Mucosa of stomach (tissue), 1 donor: ENCODE measurements around the gene PSME3IP1.
A peak's percentile ranks its signal among the peaks of the same experiment; 100 is the strongest.
"Not testable (repeated sequence)": the region's sequence is repeated elsewhere in the genome, so short reads cannot be mapped to it uniquely, and the experiment has no call there.

Experiments
- H3K27me3 ChIP-seq: one replicate; pipeline ENCODE4 v1.7.0; 2013; ENCODE audit warnings: mild to moderate bottlenecking, low read length; ENCODE audit not compliant: control insufficient read depth, insufficient read depth
- H3K36me3 ChIP-seq: one replicate; pipeline ENCODE4 v1.7.0; 2013; ENCODE audit warnings: low read length; ENCODE audit not compliant: control insufficient read depth, insufficient read depth
- H3K4me1 ChIP-seq: one replicate; pipeline ENCODE4 v1.7.0; 2013; ENCODE audit warnings: mild to moderate bottlenecking, low read length; ENCODE audit not compliant: control insufficient read depth, insufficient read depth
- H3K4me3 ChIP-seq: one replicate; pipeline ENCODE4 v1.7.0; 2013; ENCODE audit warnings: low read length
- H3K9ac ChIP-seq: one replicate; pipeline ENCODE4 v1.7.0; 2013; ENCODE audit warnings: mild to moderate bottlenecking, low read length, moderate library complexity
- H3K9me3 ChIP-seq: one replicate; pipeline ENCODE4 v1.7.0; 2013; ENCODE audit warnings: mild to moderate bottlenecking, low read length, moderate library complexity; ENCODE audit not compliant: control insufficient read depth
- donor health status: Pancreatic carcinoma.

PSME3IP1 gene

DNA sequence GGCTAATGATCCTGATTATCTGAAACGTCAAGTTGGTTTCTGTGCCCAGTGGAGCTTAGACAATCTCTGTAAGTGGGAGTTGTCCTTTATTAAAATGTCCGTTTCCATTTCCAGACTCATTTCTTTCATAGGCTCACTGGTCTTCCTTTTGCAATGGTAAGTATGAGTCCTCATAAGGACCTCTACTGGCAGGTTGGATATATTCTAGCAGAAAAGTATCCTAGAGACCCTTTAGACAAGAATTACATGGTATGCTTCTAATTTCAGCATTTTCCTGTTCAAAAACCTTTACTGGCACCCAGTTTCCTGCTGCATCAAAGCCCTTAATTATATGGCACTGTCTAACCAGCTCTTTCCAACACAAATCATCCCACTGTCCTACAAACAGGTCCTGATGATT lies 31.1 kb upstream of the PSME3IP1 start:
- H3K9me3 ChIP-seq = no peaks in the 10 kb centered on the region
- H3K9ac ChIP-seq = no peak overlapping the region
- H3K36me3 ChIP-seq = peaks cover 24% of the 10 kb centered on the region
- H3K4me3 ChIP-seq = no peak overlapping the region
- no peaks in the 10 kb centered on the region for H3K4me1 ChIP-seq
- no peaks in the 10 kb centered on the region for H3K27me3 ChIP-seq

DNA sequence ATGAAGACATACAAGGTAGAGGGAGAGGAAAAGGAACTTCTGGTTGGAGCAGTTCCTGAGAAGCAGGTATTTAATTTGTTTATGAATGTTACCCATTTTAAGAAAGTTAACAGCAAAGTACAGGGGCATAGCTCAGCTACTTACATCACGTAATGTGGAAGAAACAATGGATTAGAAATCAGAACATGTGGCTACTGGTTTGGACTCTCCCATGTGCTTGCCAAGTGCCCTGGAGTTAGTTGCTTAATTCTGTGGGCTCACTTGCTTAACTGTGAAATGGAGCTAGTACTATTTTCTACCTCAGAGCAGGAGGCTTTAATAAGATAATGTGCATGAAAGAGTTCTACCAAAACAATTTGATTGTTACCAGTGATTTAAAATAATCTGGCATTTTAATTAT lies 27.6 kb upstream of the PSME3IP1 start:
- Histone ChIP-seq H3K9ac (no peak overlapping the region), H3K9me3 (no peaks in the 10 kb centered on the region), H3K4me1 (no peaks in the 10 kb centered on the region), H3K27me3 (no peaks in the 10 kb centered on the region), H3K36me3 (peaks cover 23% of the 10 kb centered on the region), H3K4me3 (no peak overlapping the region)

DNA sequence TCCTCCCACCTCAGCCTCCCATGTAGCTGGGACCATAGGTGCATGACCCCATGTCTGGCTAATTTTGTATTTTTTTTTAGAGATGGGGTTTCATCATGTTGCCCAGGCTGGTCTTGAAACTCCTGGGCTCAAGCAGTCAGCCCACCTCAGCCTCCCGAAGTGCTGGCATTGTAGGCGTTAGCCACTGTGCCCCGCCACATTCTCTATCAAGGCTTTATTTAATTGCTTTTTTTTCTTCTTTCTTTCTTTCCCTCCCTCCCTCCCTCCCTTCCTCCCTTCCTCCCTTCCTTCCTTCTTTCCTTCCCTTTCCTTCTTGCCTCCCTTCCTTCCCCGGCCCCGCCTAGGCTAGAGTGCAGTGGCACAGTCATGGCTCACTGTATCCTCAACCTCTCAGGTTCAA lies 23.9 kb upstream of the PSME3IP1 start:
- Histone ChIP-seq H3K36me3 (peaks cover 15% of the 10 kb centered on the region), H3K9ac (no peak overlapping the region), H3K4me3 (no peak overlapping the region), H3K27me3 (no peaks in the 10 kb centered on the region), H3K9me3 (no peaks in the 10 kb centered on the region), H3K4me1 (no peaks in the 10 kb centered on the region)

DNA sequence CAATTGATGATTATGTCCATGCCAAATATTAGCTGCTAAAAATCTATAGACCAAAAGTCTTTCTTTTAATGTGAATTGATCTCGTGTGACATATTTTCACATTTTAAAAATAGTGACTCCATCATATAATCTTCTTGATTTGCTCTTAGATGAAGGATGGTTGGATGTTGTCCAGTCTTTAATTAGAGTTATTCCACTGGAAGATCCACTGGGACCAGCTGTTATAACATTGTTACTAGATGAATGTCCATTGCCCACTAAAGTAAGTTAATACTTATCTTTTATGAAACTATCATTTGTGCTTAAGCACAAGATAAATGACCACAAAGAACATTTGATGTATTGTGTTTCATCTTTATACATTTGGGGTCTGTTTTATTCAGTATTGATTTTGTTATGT lies 23.1 kb upstream of the PSME3IP1 start:
- no peak overlapping the region for H3K4me3 ChIP-seq
- no peak overlapping the region for H3K9ac ChIP-seq
- no peaks in the 10 kb centered on the region for H3K9me3 ChIP-seq
- peaks cover 10% of the 10 kb centered on the region for H3K36me3 ChIP-seq
- H3K4me1 ChIP-seq = no peaks in the 10 kb centered on the region
- H3K27me3 ChIP-seq = no peaks in the 10 kb centered on the region

DNA sequence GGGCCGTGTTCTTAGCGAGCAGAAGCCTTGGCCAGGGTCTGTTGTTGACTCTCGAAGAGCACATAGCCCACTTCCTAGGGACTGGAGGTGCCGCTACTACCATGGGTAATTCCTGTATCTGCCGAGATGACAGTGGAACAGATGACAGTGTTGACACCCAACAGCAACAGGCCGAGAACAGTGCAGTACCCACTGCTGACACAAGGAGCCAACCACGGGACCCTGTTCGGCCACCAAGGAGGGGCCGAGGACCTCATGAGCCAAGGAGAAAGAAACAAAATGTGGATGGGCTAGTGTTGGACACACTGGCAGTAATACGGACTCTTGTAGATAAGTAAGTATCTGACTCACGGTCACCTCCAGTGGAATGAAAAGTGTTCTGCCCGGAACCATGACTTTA lies 18.8 kb upstream of the PSME3IP1 start:
- Histone ChIP-seq H3K36me3 (peaks cover 6% of the 10 kb centered on the region), H3K9ac (no peak overlapping the region), H3K27me3 (no peaks in the 10 kb centered on the region), H3K9me3 (no peaks in the 10 kb centered on the region), H3K4me3 (no peak overlapping the region), H3K4me1 (no peaks in the 10 kb centered on the region)

DNA sequence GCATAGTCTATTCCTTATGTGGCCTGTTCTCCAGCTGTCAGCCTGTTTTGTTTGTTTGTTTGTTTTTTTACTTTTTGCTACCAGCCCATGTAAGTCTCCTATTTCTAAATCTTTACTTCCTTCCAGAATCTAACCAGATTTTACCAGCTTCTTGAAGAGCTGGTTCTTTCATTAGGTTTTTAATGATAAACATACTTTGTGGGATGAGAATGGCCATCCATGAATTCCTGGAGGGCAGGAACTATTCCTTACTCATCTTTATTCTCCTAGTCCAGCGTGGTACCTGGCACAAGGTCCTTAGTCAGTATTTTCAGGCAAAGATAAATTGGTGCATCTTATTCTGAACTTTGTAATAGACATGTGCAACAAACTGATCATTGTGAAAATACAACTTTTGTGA lies 17.6 kb upstream of the PSME3IP1 start:
- H3K4me1 ChIP-seq = no peaks in the 10 kb centered on the region
- no peaks in the 10 kb centered on the region for H3K9me3 ChIP-seq
- no peak overlapping the region for H3K9ac ChIP-seq
- no peaks in the 10 kb centered on the region for H3K27me3 ChIP-seq
- no peak overlapping the region for H3K4me3 ChIP-seq
- peaks cover 6% of the 10 kb centered on the region for H3K36me3 ChIP-seq

DNA sequence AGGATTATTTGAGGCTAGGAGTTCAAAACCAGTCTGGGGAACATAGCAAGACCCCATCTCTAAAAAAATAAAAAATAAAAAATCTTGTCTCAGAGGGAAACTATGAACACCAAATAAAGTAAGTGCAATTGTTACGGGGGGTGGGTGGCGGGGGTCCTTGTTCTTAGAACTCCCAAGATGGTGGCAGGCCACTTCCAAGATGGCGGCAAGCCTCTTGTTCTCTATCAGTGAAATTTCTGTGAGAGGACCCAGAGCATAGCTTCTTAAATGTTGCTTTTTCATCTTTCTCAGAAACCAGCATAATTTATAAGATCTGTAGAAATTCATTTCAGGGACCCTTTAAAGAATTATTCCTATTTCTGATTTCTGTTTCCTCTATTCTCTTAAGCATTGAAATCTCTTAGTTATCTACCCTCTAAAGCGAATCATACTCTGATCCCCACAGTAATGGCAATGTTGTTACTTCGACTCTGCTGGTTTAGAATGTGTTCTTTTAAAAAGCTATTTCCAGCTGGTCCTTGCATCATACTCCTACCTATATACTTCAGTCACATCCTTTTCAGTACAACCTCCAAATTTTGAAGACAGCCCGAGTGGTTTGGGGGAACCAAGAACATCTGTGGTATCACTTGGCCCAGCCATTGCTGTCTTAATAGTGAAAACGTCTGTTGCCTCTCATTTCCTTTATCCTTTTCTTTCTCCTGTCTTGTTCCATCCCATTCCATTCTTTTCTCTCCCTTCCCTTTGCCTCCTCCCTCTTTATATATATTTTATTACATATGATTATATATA lies 16.5 kb upstream of the PSME3IP1 start:
- no peak overlapping the region for H3K4me3 ChIP-seq
- H3K9ac ChIP-seq = no peak overlapping the region
- H3K36me3 ChIP-seq = peaks cover 3% of the 10 kb centered on the region
- no peaks in the 10 kb centered on the region for H3K27me3 ChIP-seq
- H3K9me3 ChIP-seq = no peaks in the 10 kb centered on the region
- H3K4me1 ChIP-seq = peaks cover under 1% of the 10 kb centered on the region

DNA sequence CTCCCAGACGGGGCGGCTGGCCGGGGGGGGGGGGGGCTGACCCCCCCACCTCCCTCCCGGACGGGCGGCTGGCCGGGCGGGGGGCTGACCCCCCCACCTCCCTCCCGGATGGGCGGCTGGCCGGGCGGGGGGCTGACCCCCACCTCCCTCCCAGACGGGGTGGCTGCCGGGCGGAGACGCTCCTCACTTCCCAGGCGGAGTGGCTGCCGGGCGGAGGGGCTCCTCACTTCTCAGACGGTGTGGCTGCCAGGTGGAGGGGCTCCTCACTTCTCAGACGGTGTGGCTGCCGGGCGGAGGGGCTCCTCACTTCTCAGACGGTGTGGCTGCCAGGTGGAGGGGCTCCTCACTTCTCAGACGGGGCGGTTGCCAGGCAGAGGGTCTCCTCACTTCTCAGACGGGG lies 15.1 kb upstream of the PSME3IP1 start:
- not testable (repeated sequence) for H3K36me3 ChIP-seq, H3K9ac ChIP-seq, H3K27me3 ChIP-seq, H3K4me1 ChIP-seq, H3K4me3 ChIP-seq, H3K9me3 ChIP-seq

DNA sequence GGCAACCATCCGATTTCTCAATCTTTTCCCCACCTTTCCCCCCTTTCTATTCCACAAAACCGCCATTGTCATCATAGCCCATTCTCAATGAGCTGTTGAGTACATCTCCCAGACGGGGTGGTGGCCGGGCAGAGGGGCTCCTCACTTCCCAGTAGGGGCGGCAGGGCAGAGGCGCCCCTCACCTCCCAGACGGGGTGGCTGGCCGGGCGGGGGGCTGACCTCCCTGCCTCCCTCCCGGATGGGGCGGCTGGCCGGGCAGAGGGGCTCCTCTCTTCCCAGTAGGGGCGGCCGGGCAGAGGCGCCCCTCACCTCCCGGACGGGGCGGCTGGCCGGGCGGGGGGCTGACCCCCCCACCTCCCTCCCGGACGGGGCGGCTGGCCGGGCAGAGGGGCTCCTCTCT lies 14.5 kb upstream of the PSME3IP1 start:
- H3K27me3 ChIP-seq, H3K4me3 ChIP-seq, H3K36me3 ChIP-seq, H3K9ac ChIP-seq, H3K4me1 ChIP-seq, H3K9me3 ChIP-seq: not testable (repeated sequence)

DNA sequence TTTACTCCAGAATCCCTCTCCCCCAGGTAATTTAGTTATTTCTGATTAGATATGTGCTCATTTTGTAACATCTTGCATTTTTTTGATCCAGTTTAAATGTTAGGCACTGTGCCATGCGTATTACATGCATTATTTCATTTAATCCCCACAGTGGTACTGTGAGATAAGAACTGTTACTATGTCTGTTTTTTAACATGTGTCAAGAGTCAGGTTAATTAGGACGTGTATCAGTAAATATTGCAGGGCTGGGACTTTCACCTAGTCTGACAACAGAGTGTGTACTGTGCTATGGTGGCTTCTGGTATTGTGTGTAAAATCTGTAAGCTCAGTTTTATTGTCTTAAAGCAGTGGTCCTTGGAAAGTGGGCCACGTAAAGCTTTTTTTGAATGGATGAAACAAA lies 10.9 kb upstream of the PSME3IP1 start:
- Histone ChIP-seq H3K9me3 (no peaks in the 10 kb centered on the region), H3K4me3 (no peak overlapping the region), H3K4me1 (peaks cover 25% of the 10 kb centered on the region), H3K9ac (no peak overlapping the region), H3K36me3 (no peaks in the 10 kb centered on the region), H3K27me3 (no peaks in the 10 kb centered on the region)

DNA sequence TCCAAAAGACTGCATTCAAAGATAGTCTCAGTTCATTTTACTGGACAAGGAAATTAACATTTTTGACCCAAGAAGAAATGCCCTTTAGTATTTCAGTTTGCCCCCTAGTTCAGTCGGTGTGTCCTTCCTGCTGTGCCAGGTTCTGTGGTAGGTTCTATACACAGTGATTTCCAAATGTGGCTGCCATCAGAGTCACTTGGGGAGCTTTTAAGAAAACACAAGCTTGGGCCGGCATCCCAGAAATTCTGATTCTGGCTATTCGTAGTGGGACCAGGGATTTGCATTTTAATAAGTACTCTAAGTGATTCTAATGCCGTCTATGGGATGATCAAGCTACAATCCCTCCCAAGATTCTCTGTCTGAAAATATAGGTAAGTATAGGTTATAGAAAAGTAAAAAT lies 10.4 kb upstream of the PSME3IP1 start:
- Histone ChIP-seq H3K4me3 (no peak overlapping the region), H3K36me3 (no peaks in the 10 kb centered on the region), H3K27me3 (no peaks in the 10 kb centered on the region), H3K4me1 (peaks cover 25% of the 10 kb centered on the region), H3K9me3 (no peaks in the 10 kb centered on the region), H3K9ac (no peak overlapping the region)

DNA sequence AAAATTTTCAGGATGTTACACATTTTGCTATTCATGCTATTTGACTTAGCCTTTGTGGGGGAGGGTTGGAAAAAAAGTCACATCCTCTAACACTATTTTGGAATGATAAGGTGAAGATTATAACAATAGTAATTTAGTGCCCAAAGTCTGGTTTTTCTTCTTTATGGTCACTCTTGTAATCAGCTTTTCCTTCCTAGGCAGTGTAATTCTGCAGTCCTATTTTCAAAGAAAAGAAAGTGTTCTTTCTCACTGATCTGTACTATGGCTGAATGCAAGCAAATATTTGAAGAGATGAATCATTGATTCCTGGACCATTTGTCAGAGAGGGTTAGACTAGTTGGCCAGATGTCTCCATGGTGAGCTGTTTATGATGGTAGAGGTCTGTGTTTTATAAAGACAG lies 8.7 kb upstream of the PSME3IP1 start:
- no peaks in the 10 kb centered on the region for H3K9me3 ChIP-seq
- H3K9ac ChIP-seq = peak overlapping the region; percentile 1
- H3K36me3 ChIP-seq = no peaks in the 10 kb centered on the region
- H3K4me1 ChIP-seq = peaks cover 25% of the 10 kb centered on the region
- no peaks in the 10 kb centered on the region for H3K27me3 ChIP-seq
- H3K4me3 ChIP-seq = no peak overlapping the region
